Mesenchymal stem cell (in vitro differentiated cells and primary cell): ENCODE measurements around the gene CDKN1C.

Experiments
- DNase-seq: peaks from one replicate; pipeline ENCODE4 v3.0.0-alpha.2; 2013
- H2AFZ ChIP-seq: one replicate; pipeline ENCODE4 v1.6.1; 2013; ENCODE audit warnings: low read depth, mild to moderate bottlenecking, control low read depth, inconsistent platforms, low read length, moderate library complexity
- H2AK5ac ChIP-seq: 2 replicates; pipeline ENCODE4 v1.6.1; 2013; ENCODE audit warnings: low read length, moderate library complexity, mild to moderate bottlenecking, inconsistent platforms; ENCODE audit not compliant: severe bottlenecking
- H2BK120ac ChIP-seq: one replicate; pipeline ENCODE4 v1.6.1; 2013; ENCODE audit warnings: low read depth, mild to moderate bottlenecking, inconsistent platforms, low read length, moderate library complexity
- H2BK12ac ChIP-seq, 2 experiments: one replicate each; pipeline ENCODE4 v1.6.1; 2013; ENCODE audit warnings: inconsistent platforms in 2 of 2, low read length in 2 of 2, mild to moderate bottlenecking in 2 of 2, moderate library complexity in 2 of 2, control low read depth in 1 of 2
- H2BK15ac ChIP-seq: one replicate; pipeline ENCODE4 v1.6.1; 2013; ENCODE audit warnings: mild to moderate bottlenecking, low read depth, inconsistent platforms; ENCODE audit not compliant: poor library complexity, severe bottlenecking
- H2BK5ac ChIP-seq: 2 replicates; pipeline ENCODE4 v1.6.1; 2013; ENCODE audit warnings: low read depth, mild to moderate bottlenecking, low read length, control low read depth, inconsistent platforms; ENCODE audit not compliant: poor library complexity, severe bottlenecking
- H3K14ac ChIP-seq, 2 experiments: one replicate each; pipeline ENCODE4 v1.6.1; 2013; ENCODE audit warnings: inconsistent platforms in 2 of 2, low read length in 2 of 2, control low read depth in 1 of 2, mild to moderate bottlenecking in 1 of 2, moderate library complexity in 1 of 2
- H3K18ac ChIP-seq, 2 experiments: one replicate each; pipeline ENCODE4 v1.6.1; 2013; ENCODE audit warnings: inconsistent platforms in 2 of 2, low read length in 2 of 2, control low read depth in 1 of 2, low read depth in 1 of 2, mild to moderate bottlenecking in 1 of 2
- H3K23ac ChIP-seq, 2 experiments: one replicate each; pipeline ENCODE4 v1.6.1; 2013; ENCODE audit warnings: inconsistent platforms in 2 of 2, low read length in 2 of 2, mild to moderate bottlenecking in 2 of 2, moderate library complexity in 2 of 2, control low read depth in 1 of 2
- H3K27ac ChIP-seq: 2 replicates; pipeline ENCODE4 v1.5.1; 2013; ENCODE audit warnings: mild to moderate bottlenecking, moderate library complexity, low read length, control low read depth, inconsistent platforms; ENCODE audit not compliant: poor library complexity, severe bottlenecking
- H3K27me3 ChIP-seq, 2 experiments: 2 replicates each; pipeline versions ENCODE4 v1.6.1 to v1.7.0; 2013; ENCODE audit warnings: low read length in 2 of 2, mild to moderate bottlenecking in 2 of 2, moderate library complexity in 2 of 2, control low read depth in 1 of 2, inconsistent platforms in 1 of 2; ENCODE audit not compliant: control insufficient read depth in 1 of 2, insufficient read depth in 1 of 2
- H3K36me3 ChIP-seq, 2 experiments: 2 replicates each; pipeline versions ENCODE4 v1.6.1 to v1.7.0; 2013; ENCODE audit warnings: low read length in 2 of 2, control low read depth in 1 of 2, inconsistent platforms in 1 of 2, low read depth in 1 of 2, mild to moderate bottlenecking in 1 of 2; ENCODE audit not compliant: insufficient read depth in 2 of 2, control insufficient read depth in 1 of 2
- H3K4ac ChIP-seq, 2 experiments: one replicate each; pipeline ENCODE4 v1.6.1; 2013; ENCODE audit warnings: inconsistent platforms in 2 of 2, low read length in 2 of 2, mild to moderate bottlenecking in 2 of 2, moderate library complexity in 2 of 2, control low read depth in 1 of 2, low read depth in 1 of 2
- H3K4me1 ChIP-seq: 2 replicates; pipeline ENCODE4 v1.6.1; 2013; ENCODE audit warnings: low read depth, low read length, control low read depth; ENCODE audit not compliant: control insufficient read depth, insufficient read depth
- H3K4me2 ChIP-seq: 2 replicates; pipeline ENCODE4 v1.6.1; 2013; ENCODE audit warnings: low read length, mild to moderate bottlenecking, inconsistent platforms; ENCODE audit not compliant: poor library complexity, severe bottlenecking
- H3K4me3 ChIP-seq, 2 experiments: 2 replicates each; pipeline versions ENCODE4 v1.5.1 to v1.7.0; 2013; ENCODE audit warnings: low read length in 2 of 2, mild to moderate bottlenecking in 2 of 2, control low read depth in 1 of 2, low read depth in 1 of 2; ENCODE audit not compliant: insufficient read depth in 1 of 2
- H3K79me1 ChIP-seq: replicated peaks from 2 replicates; pipeline ENCODE4 v1.6.1; 2013; ENCODE audit warnings: mild to moderate bottlenecking, control low read depth, low read length, inconsistent platforms; ENCODE audit not compliant: poor library complexity, severe bottlenecking
- H3K9ac ChIP-seq: 2 replicates; pipeline ENCODE4 v1.7.0; 2013; ENCODE audit warnings: mild to moderate bottlenecking, low read length, moderate library complexity
- H3K9me3 ChIP-seq: 2 replicates; pipeline ENCODE4 v1.7.0; 2013; ENCODE audit warnings: mild to moderate bottlenecking, low read length; ENCODE audit not compliant: control insufficient read depth
- H4K8ac ChIP-seq: one replicate; pipeline ENCODE4 v1.6.1; 2013; ENCODE audit warnings: inconsistent platforms, mild to moderate bottlenecking, low read length, moderate library complexity
- H4K91ac ChIP-seq: one replicate; pipeline ENCODE4 v1.6.1; 2013; ENCODE audit warnings: mild to moderate bottlenecking, low read length, inconsistent platforms
- WGBS: methylation state at CpG from one replicate; pipeline ENCODE4 v1.1.7; 2013; ENCODE audit warnings: mixed read lengths; 5-methylcytosine and 5-hydroxymethylcytosine counted together

The CDKN1C gene

DNA sequence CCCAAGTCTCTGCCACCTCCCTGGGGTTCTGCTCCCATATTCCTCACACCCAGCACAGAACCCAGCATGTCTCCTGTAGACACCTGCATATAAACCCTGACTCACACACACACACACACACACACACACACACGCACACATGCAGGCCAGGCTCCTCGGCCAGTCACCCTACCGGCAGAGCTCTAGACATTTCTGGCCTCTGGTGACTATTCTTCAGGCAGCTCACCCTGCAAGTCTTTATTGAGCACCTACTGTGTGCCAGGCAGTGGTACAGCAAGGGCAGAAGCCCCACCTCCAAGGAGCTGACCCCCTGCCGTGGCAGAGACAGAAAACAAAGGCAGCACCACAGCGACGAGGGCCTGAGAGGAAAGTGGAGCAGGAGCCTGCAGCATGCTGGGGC is 50.3 kb downstream of the CDKN1C start:
- no peak overlapping the region for H3K18ac ChIP-seq
- no peak overlapping the region for H4K8ac ChIP-seq
- no peak overlapping the region for H3K14ac ChIP-seq
- peak overlapping the region; percentile 8 for H2BK15ac ChIP-seq
- H3K4me3 ChIP-seq, result no peak overlapping the region
- H3K9me3 ChIP-seq, result peaks cover 1% of the 10 kb centered on the region
- H3K23ac ChIP-seq, result no peak overlapping the region
- WGBS, result 57% methylated on average over 6 of the region's 6 CpGs
- peaks cover 0 to 2% of the 10 kb centered on the region in 2 experiments for H3K36me3 ChIP-seq
- H3K79me1 ChIP-seq, result no peaks in the 10 kb centered on the region
- no peak overlapping the region for H3K27ac ChIP-seq
- H3K4me1 ChIP-seq, result peaks cover 29% of the 10 kb centered on the region
- no peak overlapping the region for H2BK120ac ChIP-seq
- peaks cover 0 to 34% of the 10 kb centered on the region in 2 experiments for H3K27me3 ChIP-seq
- H3K4ac ChIP-seq, result no peak overlapping the region
- no peak overlapping the region for H2AFZ ChIP-seq
- H2BK5ac ChIP-seq, result no peak overlapping the region
- peak; percentile 52 for DNase-seq
- no peak overlapping the region for H4K91ac ChIP-seq
- H2AK5ac ChIP-seq, result no peak overlapping the region
- no peak overlapping the region for H3K9ac ChIP-seq
- H2BK12ac ChIP-seq, result peak overlapping the region in 1 of 2 experiments; percentile 7
- H3K4me2 ChIP-seq, result no peak overlapping the region

DNA sequence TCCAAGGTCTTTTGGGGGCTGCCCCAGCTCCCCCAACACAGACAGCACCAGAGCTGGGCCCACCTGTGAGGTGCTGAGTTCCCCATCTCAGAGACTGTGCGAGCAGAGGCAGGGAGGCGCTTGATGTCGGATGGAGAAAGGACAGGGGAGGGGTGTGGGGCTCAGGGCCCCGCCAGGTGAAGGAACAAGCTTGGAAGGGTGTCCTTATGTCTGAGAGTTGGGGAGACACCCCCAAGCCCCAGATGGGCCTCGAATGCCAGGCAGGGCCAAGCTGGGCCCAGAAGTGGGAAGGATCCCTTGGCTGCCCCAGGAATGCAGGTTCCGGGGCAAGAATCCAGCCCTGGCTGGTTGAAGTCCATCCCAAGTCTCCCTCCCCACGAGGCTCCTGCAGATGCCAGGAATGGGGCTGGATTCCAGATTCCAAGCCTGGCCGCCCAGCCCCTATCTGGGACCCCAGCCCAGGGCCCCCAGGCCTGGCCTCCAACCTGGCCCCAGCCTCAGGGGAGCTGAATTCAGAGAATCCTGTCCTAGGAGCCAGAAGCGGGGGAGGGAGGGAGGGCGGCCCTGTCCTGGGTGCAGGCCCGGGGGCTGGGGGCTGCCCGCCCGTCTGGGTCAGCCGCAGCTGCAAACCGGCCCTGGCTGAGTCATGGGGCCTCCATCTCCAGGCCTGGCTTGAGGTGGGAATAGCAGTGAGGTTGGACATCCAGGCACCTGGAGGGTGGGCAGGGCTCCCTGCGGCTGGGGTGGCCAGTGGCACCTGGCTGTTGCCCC is 50.9 kb downstream of the CDKN1C start:
- Histone ChIP-seq H3K4ac (no peak overlapping the region), H2BK15ac (peak overlapping the region; percentile 45), H3K79me1 (no peaks in the 10 kb centered on the region), H2BK120ac (no peak overlapping the region), H3K4me1 (peaks cover 29% of the 10 kb centered on the region), H3K4me2 (no peak overlapping the region), H4K91ac (no peak overlapping the region), H3K14ac (no peak overlapping the region), H2AK5ac (peak overlapping the region; percentile 15), H3K9ac (no peak overlapping the region), H3K27me3 (peaks cover 0 to 34% of the 10 kb centered on the region in 2 experiments), H3K9me3 (peaks cover 5% of the 10 kb centered on the region), H3K36me3 (peaks cover 0 to 2% of the 10 kb centered on the region in 2 experiments), H3K27ac (no peak overlapping the region), H2BK5ac (no peak overlapping the region), H3K23ac (no peak overlapping the region), H2AFZ (no peak overlapping the region), H4K8ac (no peak overlapping the region), H3K18ac (no peak overlapping the region), H3K4me3 (no peak overlapping the region), H2BK12ac (no peak overlapping the region)
- no peak for DNase-seq
- 81% methylated on average over 14 of the region's 16 CpGs for WGBS

DNA sequence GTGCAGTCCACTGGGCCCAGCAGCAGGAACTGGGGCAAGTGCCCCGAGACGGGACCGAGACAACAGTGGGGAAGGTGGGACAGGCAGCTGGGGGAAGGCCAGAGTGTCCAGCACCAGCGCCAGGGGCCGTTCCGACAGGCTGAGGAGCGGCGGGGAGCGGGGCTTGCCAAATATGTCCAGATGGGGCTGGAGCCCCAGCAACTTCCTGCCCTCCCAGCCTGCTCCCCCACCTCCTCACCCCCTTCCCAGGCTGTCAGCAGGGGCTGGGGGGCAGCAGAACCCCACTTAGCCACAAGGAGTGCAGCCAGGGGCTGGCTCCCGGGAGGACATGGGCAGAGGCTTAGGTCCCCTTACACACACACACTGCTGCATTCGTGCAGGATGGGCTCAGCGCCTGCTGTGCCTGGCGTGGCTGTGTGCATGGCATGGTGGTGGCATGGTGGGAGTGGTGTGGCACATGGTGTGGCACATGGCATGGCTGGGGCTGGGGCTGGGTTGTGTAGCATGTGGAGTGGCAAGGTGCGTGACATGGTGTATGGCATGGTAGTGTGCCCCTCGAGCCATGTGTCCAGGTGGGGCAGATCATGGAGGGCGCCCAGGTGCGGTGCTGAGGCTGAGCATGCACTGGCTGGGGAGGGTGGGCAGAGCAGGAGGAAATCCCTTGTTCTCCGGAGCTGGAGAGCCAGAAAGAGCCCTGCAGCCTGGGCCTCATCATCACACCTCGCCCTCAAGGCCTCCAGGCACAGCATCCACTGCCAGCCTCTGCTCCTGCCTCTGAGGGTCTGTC is 51.7 kb downstream of the CDKN1C start:
- no peak for DNase-seq
- WGBS, result 91% methylated on average over 19 of the region's 19 CpGs
- no peak overlapping the region for H2BK15ac ChIP-seq

More for the DNA sequence above, 51.7 kb downstream of the CDKN1C start:
- no peak overlapping the region for H2BK12ac ChIP-seq
- H3K36me3 ChIP-seq, result peaks cover 0 to 2% of the 10 kb centered on the region in 2 experiments
- H3K14ac ChIP-seq, result no peak overlapping the region
- peaks cover 29% of the 10 kb centered on the region for H3K4me1 ChIP-seq
- H3K9me3 ChIP-seq, result peaks cover 13% of the 10 kb centered on the region
- no peak overlapping the region for H2AK5ac ChIP-seq
- no peak overlapping the region for H2BK5ac ChIP-seq
- no peak overlapping the region for H3K9ac ChIP-seq
- no peak overlapping the region for H3K4ac ChIP-seq
- H3K79me1 ChIP-seq, result no peaks in the 10 kb centered on the region
- H3K27ac ChIP-seq, result no peak overlapping the region
- no peak overlapping the region for H3K23ac ChIP-seq
- no peak overlapping the region for H2BK120ac ChIP-seq
- H4K91ac ChIP-seq, result peak overlapping the region; percentile 43
- H4K8ac ChIP-seq, result no peak overlapping the region
- H3K27me3 ChIP-seq, result peaks cover 0 to 34% of the 10 kb centered on the region in 2 experiments
- no peak overlapping the region for H3K18ac ChIP-seq
- H3K4me2 ChIP-seq, result no peak overlapping the region
- H2AFZ ChIP-seq, result no peak overlapping the region
- H3K4me3 ChIP-seq, result no peak overlapping the region
